Central memory CD8-positive, alpha-beta T cell (primary cell): ENCODE measurements around the gene XKR7.
A peak's percentile ranks its signal among the peaks of the same experiment; 100 is the strongest.

ENCODE experiments used
- ATAC-seq: fragments of 150-1000 bp; cut with Tn5 transposase; replicated peaks from 2 replicates; pipeline ENCODE4 v1.10.0; 2022; ENCODE audit warnings: mild to moderate bottlenecking, moderate FRiP score, moderate number of reproducible peaks; ENCODE audit not compliant: poor library complexity, severe bottlenecking; ENCODE audit errors: extremely low read depth
- DNase-seq, 2 donors: peaks; one replicate each; pipeline ENCODE4 v3.0.0; 2021; ENCODE audit warnings: low spot score in 2 of 2
- H3K27ac Mint-ChIP-seq: one replicate; pipeline ENCODE4 v1.8.0; 2022; ENCODE audit warnings: low read depth, mild to moderate bottlenecking, moderate library complexity, mixed read lengths
- H3K27me3 Mint-ChIP-seq: one replicate; pipeline ENCODE4 v1.8.0; 2022; ENCODE audit warnings: mixed read lengths
- H3K36me3 Mint-ChIP-seq: one replicate; pipeline ENCODE4 v1.8.0; 2022; ENCODE audit warnings: mild to moderate bottlenecking, moderate library complexity, mixed read lengths; ENCODE audit not compliant: insufficient read depth
- H3K4me1 Mint-ChIP-seq: one replicate; pipeline ENCODE4 v1.8.0; 2022; ENCODE audit warnings: mixed read lengths
- H3K4me3 Mint-ChIP-seq: one replicate; pipeline ENCODE4 v1.8.0; 2022; ENCODE audit warnings: mild to moderate bottlenecking, moderate library complexity, mixed read lengths
- H3K9me3 Mint-ChIP-seq: one replicate; pipeline ENCODE4 v1.8.0; 2022; ENCODE audit warnings: mixed read lengths

The XKR7 gene

DNA sequence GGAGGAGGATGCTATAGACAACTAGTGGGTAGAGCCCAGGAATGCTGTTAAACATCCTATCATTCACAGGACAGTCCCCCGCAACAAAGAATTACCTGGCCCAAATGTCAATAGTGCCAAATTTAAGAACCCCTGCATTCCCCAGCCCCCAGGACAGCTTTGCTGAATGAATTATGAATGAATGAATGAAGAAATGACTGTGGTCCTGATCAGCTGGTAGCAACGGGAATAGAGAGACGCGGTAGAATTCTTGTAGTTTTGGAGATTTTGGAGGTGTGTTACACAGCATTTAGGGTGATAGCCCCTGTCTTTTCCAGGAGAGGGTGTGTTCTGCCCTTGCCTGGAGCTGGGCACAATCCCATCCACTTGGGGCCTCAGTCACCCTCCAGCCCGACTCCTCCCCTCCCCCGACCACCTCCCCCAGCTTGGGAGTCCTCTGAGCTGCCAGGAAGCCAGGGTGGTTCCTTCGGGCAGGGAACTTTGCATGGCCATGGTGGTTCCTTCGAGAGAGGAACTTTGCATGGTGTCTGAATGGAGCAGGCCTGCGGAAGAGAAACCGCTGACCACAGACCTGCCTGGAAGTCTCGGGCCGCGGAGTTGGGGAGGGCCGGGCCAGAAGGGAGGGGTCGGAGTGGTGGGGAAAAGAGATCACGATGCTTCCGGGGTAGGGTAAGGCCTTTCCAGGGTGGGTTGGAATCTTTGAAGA is 83.1 kb downstream of the XKR7 start:
- H3K27ac Mint-ChIP-seq = no peak overlapping the region

DNA sequence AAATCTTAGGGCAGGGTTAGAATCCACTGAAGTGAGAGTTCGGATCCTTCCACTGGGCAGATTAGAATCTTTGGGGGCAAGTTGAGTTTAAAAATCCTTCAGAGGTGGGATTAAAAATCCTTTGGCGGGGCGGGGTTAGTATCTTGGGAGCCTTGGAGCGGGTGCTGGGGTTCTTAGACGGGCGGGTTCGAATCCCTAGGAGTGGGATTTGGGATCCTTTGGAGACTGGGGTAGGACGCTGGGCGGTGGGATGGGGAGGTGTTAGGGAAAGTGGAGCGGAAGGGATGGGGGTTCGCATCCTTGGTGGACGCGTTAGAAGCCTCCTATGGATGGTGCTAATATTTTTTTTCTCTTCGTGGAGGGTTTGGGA is 83.8 kb downstream of the XKR7 start:
- no peak for ATAC-seq
- Mint-ChIP-seq H3K36me3 (peaks cover 3% of the 10 kb centered on the region), H3K4me1 (peaks cover 14% of the 10 kb centered on the region), H3K27ac (peak overlapping the region; percentile 57), H3K4me3 (peak overlapping the region; percentile 68), H3K9me3 (no peaks in the 10 kb centered on the region), H3K27me3 (peaks cover 93% of the 10 kb centered on the region)
- no peak for DNase-seq

More for the DNA sequence above, 83.1 kb downstream of the XKR7 start:
- ATAC-seq (peak; percentile 32), DNase-seq (no peak)
- H3K27me3 Mint-ChIP-seq = peaks cover 96% of the 10 kb centered on the region
- no peaks in the 10 kb centered on the region for H3K9me3 Mint-ChIP-seq
- peaks cover 3% of the 10 kb centered on the region for H3K36me3 Mint-ChIP-seq
- H3K4me1 Mint-ChIP-seq = peaks cover 14% of the 10 kb centered on the region
- peak overlapping the region; percentile 68 for H3K4me3 Mint-ChIP-seq

DNA sequence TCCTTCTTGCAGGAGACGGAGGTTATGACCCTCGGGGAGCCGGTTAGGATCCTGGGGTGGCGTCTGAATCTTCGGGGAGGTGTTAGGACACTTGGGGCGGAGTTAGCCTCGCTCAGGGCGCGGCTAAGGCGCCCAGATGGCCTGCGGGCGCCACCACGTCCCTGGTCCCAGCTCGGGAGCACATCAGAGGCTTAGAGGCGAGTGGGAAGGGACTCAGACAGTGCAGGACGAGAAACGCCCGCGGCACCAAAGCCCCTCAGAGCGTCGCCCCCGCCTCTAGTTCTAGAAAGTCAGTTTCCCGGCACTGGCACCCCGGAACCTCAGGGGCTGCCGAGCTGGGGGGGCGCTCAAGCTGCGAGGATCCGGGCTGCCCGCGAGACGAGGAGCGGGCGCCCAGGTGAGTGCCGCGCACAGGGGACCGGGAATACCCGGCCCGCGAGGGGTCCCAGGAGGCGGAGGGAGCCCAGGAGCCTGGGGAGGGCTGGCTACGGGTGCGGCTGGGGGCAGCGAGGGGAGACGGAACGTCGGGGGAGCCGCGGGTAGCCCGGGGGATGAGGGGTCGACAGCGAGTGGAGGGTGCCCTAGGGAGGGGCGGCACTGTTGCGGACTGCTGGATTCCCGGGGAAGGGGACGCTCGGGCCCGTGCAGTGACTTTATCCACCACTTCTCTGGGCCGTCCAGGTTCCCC is 84.3 kb downstream of the XKR7 start, which contains the start of gene HCK:
TSS of gene HCK (plus strand) at position 153 of the 688 bp plus-strand sequence.
- peak within 1 kb of the TSS; percentile 57 for H3K27ac Mint-ChIP-seq
- peak; percentile 49 for ATAC-seq
- H3K4me1 Mint-ChIP-seq = peaks cover 14% of the 10 kb centered on the region
- no peak for DNase-seq
- H3K4me3 Mint-ChIP-seq = peak within 1 kb of the TSS; percentile 68
- H3K36me3 Mint-ChIP-seq = peaks cover 3% of the 10 kb centered on the region
- peaks cover 93% of the 10 kb centered on the region for H3K27me3 Mint-ChIP-seq
- H3K9me3 Mint-ChIP-seq = no peaks in the 10 kb centered on the region

DNA sequence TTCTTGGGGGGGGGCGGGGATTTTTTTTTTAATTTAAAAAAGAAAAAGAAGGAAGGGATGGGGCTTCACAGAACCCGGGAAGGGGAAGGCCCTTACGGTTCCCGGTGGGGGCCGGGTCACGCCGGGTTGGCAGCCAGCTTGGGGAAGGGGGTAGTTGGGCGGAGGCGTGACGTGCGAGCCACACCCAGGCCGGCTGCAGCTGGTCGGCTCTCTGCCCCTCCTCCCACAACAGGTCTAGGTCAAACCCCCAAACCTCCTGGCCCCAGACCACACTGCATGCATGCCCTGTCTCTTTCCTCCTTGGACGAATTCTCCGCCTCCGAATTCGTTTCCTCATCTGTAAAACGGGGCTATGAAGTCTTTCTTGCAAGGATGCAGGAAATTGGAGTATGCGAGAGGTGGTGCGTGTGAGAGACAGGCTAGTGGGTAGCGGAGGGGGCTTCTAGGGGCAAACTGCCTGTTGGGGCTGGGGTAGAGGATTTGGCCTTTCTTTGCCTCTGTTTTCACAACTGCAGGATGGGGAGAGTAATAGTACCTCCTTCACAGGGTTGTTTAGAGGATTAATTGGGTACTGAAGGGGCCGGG is 84.9 kb downstream of the XKR7 start:
- H3K9me3 Mint-ChIP-seq = no peaks in the 10 kb centered on the region
- peaks cover 94% of the 10 kb centered on the region for H3K27me3 Mint-ChIP-seq
- H3K36me3 Mint-ChIP-seq = peaks cover 3% of the 10 kb centered on the region
- peaks cover 14% of the 10 kb centered on the region for H3K4me1 Mint-ChIP-seq
- DNase-seq (no peak), ATAC-seq (peak; percentile 24)
- H3K4me3 Mint-ChIP-seq = peak overlapping the region; percentile 43
- no peak overlapping the region for H3K27ac Mint-ChIP-seq
